IPS-11a (cell line): ENCODE data around the gene CLEC4C.

ENCODE experiments used
- H3K4me3 ChIP-seq: one replicate; pipeline ENCODE4 v1.5.1; 2013; ENCODE audit warnings: low read depth, low read length, control low read depth

CLEC4C gene

DNA sequence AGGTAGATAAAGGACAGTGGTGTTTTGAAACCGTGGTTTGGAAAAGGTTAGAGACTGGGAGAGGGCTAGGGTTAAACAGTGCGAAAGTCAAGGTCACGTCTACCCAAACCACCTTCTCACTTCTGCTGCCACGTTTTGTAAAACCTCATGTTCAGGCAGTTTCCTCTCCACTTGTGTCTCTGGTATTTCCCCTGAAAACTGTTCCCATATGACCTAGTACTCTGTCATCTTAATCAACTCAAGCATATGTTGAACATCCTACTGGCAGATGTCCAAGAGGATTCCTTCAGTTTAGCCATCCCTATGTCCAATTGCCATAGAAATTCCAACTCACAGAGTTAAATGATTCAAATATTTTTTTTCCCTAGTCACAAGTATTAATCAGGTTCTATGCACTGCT lies 17.4 kb downstream of the CLEC4C start:
- no peak overlapping the region for H3K4me3 ChIP-seq

DNA sequence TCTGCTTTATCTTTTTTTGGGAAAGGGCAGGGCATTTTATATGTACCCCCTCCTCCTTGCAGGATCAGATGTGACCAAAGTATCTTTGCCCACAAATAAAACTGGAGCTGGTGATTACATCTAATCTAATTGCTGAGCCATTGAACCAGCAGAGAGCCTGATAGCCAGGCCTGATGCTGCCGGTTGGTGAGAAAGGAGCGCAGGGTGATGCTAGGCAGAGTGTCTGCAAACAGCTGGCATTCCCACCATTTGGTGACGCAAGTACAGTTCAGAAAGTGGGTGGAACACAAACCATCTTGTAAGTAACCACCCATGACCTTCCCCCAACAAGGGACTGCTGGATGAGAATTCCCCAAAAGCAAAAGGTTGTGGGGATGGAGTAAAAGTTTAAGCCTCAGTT lies 23.2 kb downstream of the CLEC4C start:
- H3K4me3 ChIP-seq, result no peak overlapping the region

- no peak overlapping the region for H3K4me3 ChIP-seq
Measured at GRCh38 chr12:7719946-7720730, 27.0 kb downstream of the CLEC4C start.

DNA sequence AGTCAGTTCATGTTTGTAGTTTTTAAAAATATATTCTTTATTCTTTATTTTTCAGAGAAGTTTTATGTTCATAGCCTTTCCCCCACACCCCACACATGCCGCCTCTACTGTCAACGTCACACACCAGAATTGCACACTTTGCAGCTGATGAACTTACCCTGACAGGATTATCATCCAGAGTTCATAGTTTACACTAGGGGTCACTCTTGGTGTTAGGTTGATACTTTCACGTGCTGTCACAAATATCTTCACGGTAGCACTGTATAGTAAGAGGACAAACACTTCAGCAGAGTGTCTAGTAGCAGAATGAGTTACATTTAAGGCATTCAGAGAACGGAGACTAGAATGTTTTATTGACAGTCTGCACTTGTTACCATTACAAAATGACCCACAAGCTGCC lies 30.8 kb downstream of the CLEC4C start:
- no peak overlapping the region for H3K4me3 ChIP-seq

DNA sequence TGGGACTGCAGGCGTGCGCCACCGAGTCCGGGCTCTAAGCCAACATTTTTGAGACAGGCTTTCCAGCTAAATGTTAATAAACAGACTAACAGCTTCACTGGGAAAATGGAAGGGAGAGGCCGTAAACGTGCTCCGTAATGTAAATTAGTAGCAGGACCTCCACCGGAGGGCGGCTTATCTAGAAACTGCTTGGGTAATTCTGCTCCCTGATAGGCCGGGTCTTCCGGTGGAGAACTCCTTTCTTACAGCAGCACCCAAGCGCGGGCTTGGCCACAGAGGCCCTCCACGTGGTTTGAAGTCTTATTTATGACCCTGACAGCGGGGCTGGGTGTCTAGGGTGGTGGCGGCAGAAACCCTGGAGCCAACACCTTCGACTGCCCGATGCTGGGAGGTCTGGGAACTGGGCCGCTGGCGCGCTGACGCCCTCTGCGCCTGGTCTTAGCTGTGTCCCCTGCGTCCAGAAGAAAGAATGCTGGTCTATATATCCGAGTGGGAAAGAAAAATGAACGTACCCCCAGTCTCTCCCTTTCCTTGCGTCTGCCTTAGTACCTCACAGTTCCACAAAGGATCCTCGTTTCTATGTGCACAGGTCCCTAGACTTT lies 34.2 kb downstream of the CLEC4C start:
- H3K4me3 ChIP-seq, result no peak overlapping the region

DNA sequence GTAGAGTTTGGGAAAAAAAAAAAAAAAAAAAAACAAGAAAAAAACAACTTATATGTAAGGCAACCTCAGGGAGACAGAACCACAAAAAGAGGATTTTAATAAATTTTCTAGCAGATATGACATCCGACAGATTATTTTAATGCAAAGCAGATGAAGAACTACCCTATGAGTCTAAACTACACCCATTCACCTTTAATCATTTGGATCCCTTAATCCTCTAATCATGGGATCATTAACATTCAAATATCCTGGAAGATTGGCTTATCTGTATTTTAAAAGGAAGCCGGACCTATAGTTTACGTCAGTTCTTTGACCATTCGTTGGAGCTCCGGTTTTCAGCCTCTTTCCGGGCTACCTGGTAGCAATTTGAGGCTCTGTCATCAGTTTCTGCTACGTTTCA lies 36.0 kb downstream of the CLEC4C start, which contains the start of gene DPPA3:
TSS of gene DPPA3 (plus strand) at position 301 of the 400 bp plus-strand sequence. CDS start 138 bp downstream, outside the sequence.
- H3K4me3 ChIP-seq, result no peak within 1 kb of the TSS

DNA sequence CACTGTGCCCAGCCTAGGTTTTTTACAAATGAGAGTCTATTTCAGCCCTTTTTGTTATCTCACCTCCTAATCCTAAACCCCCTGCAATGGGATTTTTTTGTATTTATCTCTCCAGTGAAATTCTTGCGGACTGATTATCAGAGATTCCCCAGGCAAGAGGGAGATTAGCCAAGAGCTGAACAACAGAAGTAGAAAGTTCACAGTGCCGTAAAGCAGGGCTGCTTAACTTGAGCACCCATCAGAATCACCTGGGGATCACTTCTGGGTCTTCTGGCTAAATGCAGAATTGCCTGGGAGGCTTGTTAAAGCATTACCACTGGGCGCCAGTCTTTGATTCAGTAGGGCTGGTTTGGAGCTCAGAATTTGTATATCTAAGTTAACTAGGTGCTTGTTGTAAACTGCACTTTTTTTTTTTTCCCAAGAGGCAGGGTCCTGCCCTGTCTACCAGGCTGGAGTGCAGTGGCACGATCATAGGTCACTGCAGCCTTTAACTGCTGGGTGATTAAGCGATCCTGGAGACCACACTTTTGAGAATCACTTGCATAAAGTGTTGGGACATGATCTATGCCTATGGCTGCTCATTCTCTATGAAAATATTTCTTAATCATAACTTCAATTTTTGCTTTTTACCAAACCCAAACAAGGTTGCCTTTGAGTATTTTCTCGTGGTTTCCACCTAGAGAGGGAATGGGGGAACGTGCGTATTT lies 37.1 kb downstream of the CLEC4C start:
- H3K4me3 ChIP-seq, result no peak overlapping the region

DNA sequence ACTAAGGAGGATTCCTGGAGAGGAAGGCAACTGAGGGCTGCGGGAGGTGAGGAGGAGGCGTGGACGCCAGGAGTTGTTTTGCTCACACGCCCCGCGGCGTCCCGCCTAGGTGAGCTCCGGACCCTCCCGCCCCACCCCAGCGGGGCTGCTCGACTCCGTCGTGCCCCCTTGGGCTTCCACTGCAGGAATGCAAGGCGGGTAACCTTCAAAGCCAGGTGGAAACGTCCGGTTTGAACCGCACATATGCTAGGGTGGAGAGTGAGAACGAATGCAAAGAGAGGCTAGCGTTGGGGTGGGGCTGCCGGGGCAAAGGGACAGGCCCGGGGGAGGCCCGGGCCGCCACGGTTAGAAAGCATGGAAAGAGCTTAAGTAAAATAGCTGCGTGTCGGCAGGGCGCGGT lies 41.3 kb downstream of the CLEC4C start:
- no peak overlapping the region for H3K4me3 ChIP-seq

- H3K4me3 ChIP-seq, result peak within 1 kb of the TSS; percentile 18
Measured at GRCh38 chr12:7695566-7696197, 51.5 kb downstream of the CLEC4C start, which contains the start of gene GDF3. Gene GDF3, minus strand, starts transcription at chr12:7695775. Its CDS starts 47 bp downstream, at chr12:7695728.

- peak overlapping the region; percentile 18 for H3K4me3 ChIP-seq
Measured at GRCh38 chr12:7695237-7695560, 52.0 kb downstream of the CLEC4C start.

- no peak overlapping the region for H3K4me3 ChIP-seq
Measured at GRCh38 chr12:7694556-7695236, 52.5 kb downstream of the CLEC4C start.

GRCh38 chr12:7693793-7694192 lies 53.4 kb downstream of the CLEC4C start:
- H3K4me3 ChIP-seq, result no peak overlapping the region

GRCh38 chr12:7681535-7681934 lies 65.6 kb downstream of the CLEC4C start:
- no peak overlapping the region for H3K4me3 ChIP-seq
